ENCODE measurements around the gene MAP2K3. TPM values are rescaled to one million over a fixed set of nuclear protein-coding genes. Genes with fewer than 3 reads are reported as not detected.

The MAP2K3 gene
- total and polyA plus RNA-seq, 2 of the 8 experiments (the other 6 are each of a cell fraction or from before 2014, with no cell fraction given): 16.9 to 33.5 TPM

- DNase-seq (ENCODE audit: low read depth in 1 of 2, low spot score in 2 of 2) (peak; percentile 27 to 74), FAIRE-seq (no peak)
- H3K27me3 ChIP-seq (replicated peaks in 1 of 4; ENCODE audit: control insufficient read depth in 3 of 4, extremely low read depth in 1 of 4, insufficient read depth in 3 of 4, low read length in 3 of 4): peaks cover 0 to 12% (median 5%) of the 10 kb centered on the region in 4 experiments; a peak in 3 of 7 replicates
- CTCF ChIA-PET (ENCODE audit: partially characterized antibody): interaction anchor here (0.9 kb wide), 1 partner anchor 38 kb away, joined by 3 read pairs; no protein-coding TSS in a partner anchor
- H2BK20ac ChIP-seq (ENCODE audit: low read length): no peak overlapping the region
- no peaks in the 10 kb centered on the region for H3K79me2 ChIP-seq (ENCODE audit: control insufficient read depth in 1 of 2, insufficient read depth in 2 of 2, low read length in 2 of 2)
- no peak overlapping the region for H3K4ac ChIP-seq (replicated peaks; ENCODE audit: insufficient read length, low read depth, low read length)
- H3K18ac ChIP-seq (ENCODE audit: extremely low read depth, low read length): peak overlapping the region; percentile 13; the same call in 1 of the 2 replicates
- no peak overlapping the region for H2AK5ac ChIP-seq (ENCODE audit: low read depth, low read length)
- no peak overlapping the region for H2BK120ac ChIP-seq (replicated peaks; ENCODE audit: low read depth, low read length)
- no peak overlapping the region for H2BK5ac ChIP-seq (ENCODE audit: low read depth, low read length)
- H2BK12ac ChIP-seq (ENCODE audit: low read depth, low read length): no peak overlapping the region
- peak overlapping the region; percentile 53 to 69; a peak in 3 of 4 replicates for H3K4me2 ChIP-seq (ENCODE audit: insufficient read depth in 1 of 2, low read depth in 2 of 2, low read length in 2 of 2)
- H3K9ac ChIP-seq (replicated peaks in 1 of 4; ENCODE audit: extremely low read depth in 1 of 4, low read depth in 3 of 4, low read length in 3 of 4): no peak overlapping the region
- WGBS, 2 experiments (ENCODE audit: extremely low coverage in 1 of 2, insufficient coverage in 1 of 2, insufficient read length in 1 of 2, insufficient replicate concordance in 2 of 2, low coverage in 1 of 2, low lambda C conversion rate in 2 of 2, missing lambda C conversion rate in 1 of 2): 24% methylated on average over 11 of the region's 17 CpGs; no CpG with 5 or more reads in 1 of the 2 experiments
- H3K4me3 ChIP-seq (ENCODE audit: extremely low read depth in 1 of 4, insufficient read depth in 2 of 4, low read depth in 3 of 4, low read length in 4 of 4): peak overlapping the region in 3 of 4 experiments; percentile 3 to 52 (median 8); a peak in 3 of 8 replicates
- no peak overlapping the region for H3K14ac ChIP-seq (ENCODE audit: insufficient read length)
- H2BK15ac ChIP-seq (ENCODE audit: low read length): no peak overlapping the region
- no peak overlapping the region for H3K56ac ChIP-seq (replicated peaks; ENCODE audit: insufficient read length, low read depth, low read length)
- H3K4me1 ChIP-seq (replicated peaks in 1 of 4; ENCODE audit: control insufficient read depth in 3 of 4, insufficient read depth in 4 of 4, low read length in 3 of 4): peaks cover 0 to 5% (median 0%) of the 10 kb centered on the region in 4 experiments; a peak in 1 of 7 replicates
- H3K9me3 ChIP-seq (ENCODE audit: insufficient read depth in 2 of 2, low read depth in 1 of 2, low read length in 1 of 2): peaks cover 0 to 11% of the 10 kb centered on the region in 2 experiments; a peak in 1 of 4 replicates
- no peaks in the 10 kb centered on the region for H3K79me1 ChIP-seq (ENCODE audit: low read depth, low read length)
- H4K91ac ChIP-seq (replicated peaks; ENCODE audit: insufficient read length, low read length): no peak overlapping the region
- no peak overlapping the region for H3K27ac ChIP-seq (ENCODE audit: low read depth, low read length)
- H4K8ac ChIP-seq (ENCODE audit: extremely low read depth, insufficient read depth, low read length): no peak overlapping the region; the same call in 1 of the 2 replicates
- no peaks in the 10 kb centered on the region for H4K20me1 ChIP-seq (replicated peaks in 1 of 2; ENCODE audit: control insufficient read depth in 1 of 2, insufficient read depth in 2 of 2, low read length in 2 of 2)
- H3K23ac ChIP-seq (ENCODE audit: insufficient read length): no peak overlapping the region
- no peak overlapping the region for H4K5ac ChIP-seq (ENCODE audit: insufficient read length, low read depth, low read length)
- POLR2A ChIA-PET (ENCODE audit: partially characterized antibody): interaction anchor here (1.1 to 1.2 kb wide), 2 partner anchors 58 to 105 kb away, joined by 3 read pairs; no protein-coding TSS in a partner anchor
- peak overlapping the region; percentile 6; the same call in 1 of the 2 replicates for H2AFZ ChIP-seq (ENCODE audit: low read length)
- no peaks in the 10 kb centered on the region for H3K36me3 ChIP-seq (ENCODE audit: control insufficient read depth in 2 of 4, insufficient read depth in 4 of 4, low read length in 3 of 4)
- H3K23me2 ChIP-seq (ENCODE audit: low read depth, low read length): peaks cover 4% of the 10 kb centered on the region; the same call in 1 of the 2 replicates
- TF ChIP-seq ASH2L (IDR thresholded peaks at IDR 0.05; ENCODE audit: low read length) (no peak), PHF8 (conservative IDR thresholded peaks at IDR 0.05; ENCODE audit: low read depth, low read length) (no peak), KDM5A (IDR thresholded peaks at IDR 0.05; ENCODE audit: low read length) (no peak), SRF (IDR thresholded peaks at IDR 0.05; ENCODE audit: low read depth, low read length) (no peak), BCL11A (IDR thresholded peaks at IDR 0.05; ENCODE audit: low read depth in 2 of 2, low read length in 2 of 2) (no peak), SP4 (IDR thresholded peaks at IDR 0.05; ENCODE audit: low read length) (no peak), SIRT6 (IDR thresholded peaks at IDR 0.05; ENCODE audit: low read length) (no peak), TBP (IDR thresholded peaks at IDR 0.05; ENCODE audit: low read depth, low read length) (no peak), NANOG (IDR thresholded peaks at IDR 0.05; ENCODE audit: insufficient read depth, low read depth, low read length, poor library complexity, severe bottlenecking) (no peak), TAF7 (optimal IDR thresholded peaks at IDR 0.05; ENCODE audit: borderline replicate concordance, low read depth, low read length) (no peak), CBX8 (IDR thresholded peaks at IDR 0.05; ENCODE audit: borderline replicate concordance, low read depth, low read length) (no peak), SP2 (IDR thresholded peaks at IDR 0.05; ENCODE audit: low read length) (no peak), SIN3A (conservative IDR thresholded peaks at IDR 0.05 in 1 of 2, IDR thresholded peaks at IDR 0.05 in 1 of 2; ENCODE audit: low read depth in 1 of 2, low read length in 2 of 2) (no peak)
Measured at GRCh38 chr17:21318439-21318838, 33.9 kb downstream of the MAP2K3 start.
